Keratinocyte (primary cell): Measurements from ENCODE around the gene DHX58. TPM values are rescaled to one million over a fixed set of nuclear protein-coding genes. Genes with fewer than 3 reads are reported as not detected.

Experiments used
- DNase-seq: peaks from one replicate; pipeline ENCODE4 v3.0.0-alpha.2; 2011; ENCODE audit warnings: low read depth, missing footprints, low spot score
- FAIRE-seq: peaks from 2 replicates; lab custom pipeline; 2011; peaks lifted over from hg19 to GRCh38; lab: Jason Lieb, UNC
- H2AFZ ChIP-seq: 2 replicates; pipeline ENCODE4 v1.6.0; 2012; ENCODE audit warnings: low read length, control low read depth, inconsistent platforms; ENCODE audit not compliant: control insufficient read depth
- H3K27ac ChIP-seq: 2 replicates; pipeline ENCODE4 v1.5.1; 2011; ENCODE audit warnings: low read length; ENCODE audit not compliant: control insufficient read depth, insufficient read depth
- H3K27me3 ChIP-seq: 3 replicates; pipeline ENCODE4 v1.6.0; 2011; ENCODE audit warnings: low read length; ENCODE audit not compliant: control insufficient read depth, insufficient read depth; ENCODE audit errors: extremely low read depth
- H3K36me3 ChIP-seq, 2 experiments: 2 replicates in 1 of 2; 3 replicates in 1 of 2; pipeline ENCODE4 v1.5.1; 2011; ENCODE audit warnings: low read length in 2 of 2, mild to moderate bottlenecking in 1 of 2; ENCODE audit not compliant: control insufficient read depth in 2 of 2, insufficient read depth in 2 of 2; ENCODE audit errors: extremely low read depth in 1 of 2
- H3K4me1 ChIP-seq: 3 replicates; pipeline ENCODE4 v1.5.1; 2011; ENCODE audit warnings: low read length; ENCODE audit not compliant: control insufficient read depth, insufficient read depth; ENCODE audit errors: extremely low read depth
- H3K4me2 ChIP-seq: 3 replicates; pipeline ENCODE4 v1.6.0; 2011; ENCODE audit warnings: low read depth, low read length; ENCODE audit not compliant: control insufficient read depth, insufficient read depth; ENCODE audit errors: extremely low read depth
- H3K4me3 ChIP-seq, 3 experiments: fragments of 200-600 bp in 1 of 3; sonication (generic) in 1 of 3; 2 replicates in 2 of 3; 3 replicates in 1 of 3; pipeline ENCODE4 v1.5.1; 2011 to 2016; ENCODE audit warnings: low read length in 3 of 3, mild to moderate bottlenecking in 3 of 3, control low read depth in 2 of 3, inconsistent platforms in 1 of 3, low read depth in 1 of 3, mixed read lengths in 1 of 3, mixed run types in 1 of 3, moderate library complexity in 1 of 3; ENCODE audit not compliant: control insufficient read depth in 2 of 3, insufficient read depth in 2 of 3; ENCODE audit errors: extremely low read depth in 1 of 3
- H3K79me2 ChIP-seq: 2 replicates; pipeline ENCODE4 v1.6.0; 2012; ENCODE audit warnings: low read length; ENCODE audit not compliant: control insufficient read depth, insufficient read depth
- H3K9ac ChIP-seq: 3 replicates; pipeline ENCODE4 v1.6.0; 2011; ENCODE audit warnings: low read length; ENCODE audit not compliant: control insufficient read depth, insufficient read depth; ENCODE audit errors: extremely low read depth
- H3K9me1 ChIP-seq: 3 replicates; pipeline ENCODE4 v1.6.0; 2011; ENCODE audit warnings: low read length; ENCODE audit not compliant: control insufficient read depth, insufficient read depth; ENCODE audit errors: extremely low read depth
- H3K9me3 ChIP-seq: 2 replicates; pipeline ENCODE4 v1.5.1; 2012; ENCODE audit warnings: low read depth, low read length; ENCODE audit not compliant: control insufficient read depth
- H4K20me1 ChIP-seq: 3 replicates; pipeline ENCODE4 v1.6.0; 2011; ENCODE audit warnings: low read length; ENCODE audit not compliant: control insufficient read depth, insufficient read depth; ENCODE audit errors: extremely low read depth
- CTCF ChIP-seq, 3 experiments: IDR thresholded peaks in 1 of 3; conservative IDR thresholded peaks in 1 of 3; optimal IDR thresholded peaks in 1 of 3; 2 replicates in 2 of 3; 3 replicates in 1 of 3; pipeline versions ENCODE3 to v1.5.1; 2011; ENCODE audit warnings: low read length in 3 of 3, mild to moderate bottlenecking in 3 of 3, moderate library complexity in 2 of 3, control low read depth in 1 of 3, inconsistent platforms in 1 of 3; ENCODE audit not compliant: insufficient read depth in 2 of 3; ENCODE audit errors: extremely low read depth in 1 of 3
- EZH2 ChIP-seq: IDR thresholded peaks from one replicate; pipeline ENCODE4 v1.6.1; 2012; ENCODE audit warnings: inconsistent platforms, mild to moderate bottlenecking, low read length, moderate library complexity
- dilution Hi-C: fragments of 300-500 bp; cut with MboI; formaldehyde crosslinking; loops from one replicate; pipeline ENCODE4 v1.7.0; 2020; ENCODE audit warnings: low sequenced_read_pairs; ENCODE audit not compliant: extremely low pct_ligation_motif_present
- polyA plus RNA-seq, 5 experiments: library from polyadenylated mRNA; depleted of rRNA in 3 of 5; stranded (reverse) in 3 of 5; stranded (forward) in 1 of 5; unstranded in 1 of 5; fragments of >200 nt; gene quantifications; 1 replicate in 1 of 5; 2 replicates in 3 of 5; 3 replicates in 1 of 5; pipeline versions ENCODE4 v1.2.1 to v1.2.3, GENCODE V29; 2011 to 2012; ENCODE audit warnings: missing spikeins in 2 of 5, low read depth in 1 of 5, low replicate concordance in 1 of 5

The DHX58 gene
- polyA plus RNA-seq, 1 donor (not counting 4 experiments of a cell fraction or from before 2014, with no cell fraction given) = 5.2 TPM

- H3K79me2 ChIP-seq = no peaks in the 10 kb centered on the region
- no peak overlapping the region for H3K27ac ChIP-seq
- TF ChIP-seq CTCF (optimal IDR thresholded peaks at IDR 0.05 in 1 of 3, IDR thresholded peaks at IDR 0.05 in 1 of 3, conservative IDR thresholded peaks at IDR 0.05 in 1 of 3; ENCODE audit: extremely low read depth in 1 of 3, insufficient read depth in 2 of 3, low read length in 3 of 3) (no peak), EZH2 (no peak)
- H3K4me2 ChIP-seq = no peak overlapping the region
- no peak overlapping the region for H2AFZ ChIP-seq
- no peaks in the 10 kb centered on the region for H3K9me1 ChIP-seq
- no peak overlapping the region for H3K9ac ChIP-seq
- H3K4me3 ChIP-seq = no peak overlapping the region
- dilution Hi-C loops = no loop called here
- H3K9me3 ChIP-seq = no peaks in the 10 kb centered on the region
- peaks cover 6% of the 10 kb centered on the region for H3K27me3 ChIP-seq
- FAIRE-seq (no peak), DNase-seq (no peak)
- H3K4me1 ChIP-seq = peaks cover 8% of the 10 kb centered on the region
- no peaks in the 10 kb centered on the region for H4K20me1 ChIP-seq
- H3K36me3 ChIP-seq = peaks cover 0 to 6% of the 10 kb centered on the region in 2 experiments
Observed at GRCh38 chr17:42103221-42103954, 9.1 kb downstream of the DHX58 start.

GRCh38 chr17:42101513-42102292, 10.8 kb downstream of the DHX58 start:
- Histone ChIP-seq H3K4me1 (peaks cover 5% of the 10 kb centered on the region), H3K9me1 (no peaks in the 10 kb centered on the region), H3K4me3 (no peak overlapping the region), H3K9ac (no peak overlapping the region), H3K27ac (no peak overlapping the region), H3K27me3 (peaks cover 22% of the 10 kb centered on the region), H3K9me3 (no peaks in the 10 kb centered on the region), H3K36me3 (peaks cover 0 to 6% of the 10 kb centered on the region in 2 experiments), H3K79me2 (no peaks in the 10 kb centered on the region), H2AFZ (no peak overlapping the region), H3K4me2 (no peak overlapping the region), H4K20me1 (no peaks in the 10 kb centered on the region)
- TF ChIP-seq EZH2 = no peak
- TF ChIP-seq CTCF (optimal IDR thresholded peaks at IDR 0.05 in 1 of 3, IDR thresholded peaks at IDR 0.05 in 1 of 3, conservative IDR thresholded peaks at IDR 0.05 in 1 of 3; ENCODE audit: extremely low read depth in 1 of 3, insufficient read depth in 2 of 3, low read length in 3 of 3) = peak; percentile 86 to 91 (median 91)
- dilution Hi-C loops = no loop called here
- no peak for FAIRE-seq
- DNase-seq = no peak
